HUDEP-2 (cell line): ENCODE measurements around the gene FAM83E.
A peak's percentile ranks its signal among the peaks of the same experiment; 100 is the strongest.
"Not testable (repeated sequence)": the region's sequence is repeated elsewhere in the genome, so short reads cannot be mapped to it uniquely, and the experiment has no call there.

Experiments
- DNase-seq, 76 experiments: peaks; one replicate each; lab custom pipeline; 2025; ENCODE audit not compliant: unreplicated experiment in 76 of 76; lab: John Stamatoyannopoulos, UW

The FAM83E gene

GRCh38 chr19:48588670-48589401, 26.0 kb downstream of the FAM83E start:
- DNase-seq, result peak in 74 of 76 experiments; percentile 44 to 97 (median 84)

GRCh38 chr19:48587387-48587786, 27.5 kb downstream of the FAM83E start:
- no peak for DNase-seq

- DNase-seq, result no peak
These were observed 32.7 kb downstream of the FAM83E start for GRCh38 chr19:48582168-48582567.

- no peak for DNase-seq
These were observed 36.0 kb downstream of the FAM83E start for GRCh38 chr19:48578891-48579290.

- not testable (repeated sequence) for DNase-seq
These were observed 37.0 kb downstream of the FAM83E start for GRCh38 chr19:48577908-48578307.

- no peak for DNase-seq
These were observed 38.8 kb downstream of the FAM83E start for GRCh38 chr19:48575931-48576622.

- DNase-seq, result no peak
These were observed 41.7 kb downstream of the FAM83E start for GRCh38 chr19:48573163-48573505.

- DNase-seq, result no peak
These were observed 43.3 kb downstream of the FAM83E start for GRCh38 chr19:48571378-48572162.

GRCh38 chr19:48569814-48570213, 45.1 kb downstream of the FAM83E start:
- no peak for DNase-seq

- DNase-seq, result peak in 65 of 76 experiments; percentile 10 to 74 (median 44)
These were observed 46.5 kb downstream of the FAM83E start for GRCh38 chr19:48568345-48568886.

GRCh38 chr19:48565090-48565489, 49.8 kb downstream of the FAM83E start:
- DNase-seq, result no peak
